Activated naive CD4-positive, alpha-beta T cell treated with anti-CD3 and anti-CD28 coated beads for 36 hours (primary cell): ENCODE data around the gene ITGB4. TPM values are rescaled to one million over a fixed set of nuclear protein-coding genes. Genes with fewer than 3 reads are reported as not detected.
A peak's percentile ranks its signal among the peaks of the same experiment; 100 is the strongest.

Experiments
- CTCF ChIA-PET: fragments of 350-600 bp; sonication (Branson Sonifier 250); formaldehyde crosslinking; loops from one replicate; lab custom pipeline; 2021; ENCODE audit warnings: antibody characterized with exemption; lab: Charles Lee
- DNase-seq: peaks from one replicate; pipeline ENCODE4 v3.0.0-alpha.2; 2020
- H3K27ac Mint-ChIP-seq: one replicate; pipeline ENCODE4 v1.8.0; 2021; ENCODE audit warnings: mild to moderate bottlenecking, mixed read lengths
- H3K27me3 Mint-ChIP-seq: one replicate; pipeline ENCODE4 v1.8.0; 2021; ENCODE audit warnings: low read depth, mixed read lengths
- H3K36me3 Mint-ChIP-seq: one replicate; pipeline ENCODE4 v1.8.0; 2021; ENCODE audit warnings: low read depth, mixed read lengths
- H3K4me1 Mint-ChIP-seq: one replicate; pipeline ENCODE4 v1.8.0; 2021; ENCODE audit warnings: low read depth, mixed read lengths
- H3K4me3 Mint-ChIP-seq: one replicate; pipeline ENCODE4 v1.8.0; 2021; ENCODE audit warnings: mild to moderate bottlenecking, moderate library complexity, mixed read lengths
- H3K9me3 Mint-ChIP-seq: one replicate; pipeline ENCODE4 v1.8.0; 2021; ENCODE audit warnings: mixed read lengths
- intact Hi-C: fragments of 100-400 bp; cut with micrococcal nuclease; formaldehyde crosslinking; loops from one replicate; pipeline ENCODE4 v1.15.1; 2023
- total RNA-seq, 2 experiments: library from RNA; stranded (reverse); gene quantifications; one replicate each; pipeline ENCODE4 v1.2.3, GENCODE V29; 2021

The ITGB4 gene
- total RNA-seq, 2 experiments from 2014 or later = 0.83 to 1.0 TPM

- intact Hi-C loops = loop anchor here (1.0 to 10.0 kb wide), 6 partner anchors 83 to 323 kb away; partner anchors contain the start of genes CASKIN2, CDK3, MYO15B and RECQL5
- H3K9me3 Mint-ChIP-seq = no peaks in the 10 kb centered on the region
- CTCF ChIA-PET = interaction anchor here (0.6 to 8.6 kb wide), 38 partner anchors 9 to 1458 kb away, joined by 3 to 166 read pairs (median 4); partner anchors contain the start of genes GALK1, MYO15B and SMIM5
- no peaks in the 10 kb centered on the region for H3K36me3 Mint-ChIP-seq
- peak; percentile 92 for DNase-seq
- H3K27me3 Mint-ChIP-seq = no peaks in the 10 kb centered on the region
- H3K4me1 Mint-ChIP-seq = peaks cover 14% of the 10 kb centered on the region
- H3K27ac Mint-ChIP-seq = peak overlapping the region; percentile 18
- H3K4me3 Mint-ChIP-seq = no peak overlapping the region
These were observed 28.5 kb downstream of the ITGB4 start for GRCh38 chr17:75749545-75750389.

- H3K4me3 Mint-ChIP-seq = no peak overlapping the region
- no peak for DNase-seq
- H3K27me3 Mint-ChIP-seq = no peaks in the 10 kb centered on the region
- no peaks in the 10 kb centered on the region for H3K36me3 Mint-ChIP-seq
- peaks cover 17% of the 10 kb centered on the region for H3K4me1 Mint-ChIP-seq
- no peaks in the 10 kb centered on the region for H3K9me3 Mint-ChIP-seq
- H3K27ac Mint-ChIP-seq = no peak overlapping the region
- CTCF ChIA-PET = interaction anchor here (0.5 to 8.6 kb wide), 23 partner anchors 8 to 326 kb away, joined by 3 to 166 read pairs (median 4); partner anchors contain the start of genes GALK1, ITGB4 and SMIM5
- intact Hi-C loops = loop anchor here (1.0 to 10.0 kb wide), 5 partner anchors 150 to 325 kb away; partner anchors contain the start of genes CASKIN2, CDK3, MYO15B and TSEN54
These were observed 29.6 kb downstream of the ITGB4 start for GRCh38 chr17:75750661-75751423.

- no peak for DNase-seq
- Mint-ChIP-seq H3K9me3 (no peaks in the 10 kb centered on the region), H3K36me3 (no peaks in the 10 kb centered on the region), H3K27ac (no peak overlapping the region), H3K4me1 (peaks cover 17% of the 10 kb centered on the region), H3K4me3 (no peak overlapping the region), H3K27me3 (no peaks in the 10 kb centered on the region)
- intact Hi-C loops = loop anchor here (5.0 to 10.0 kb wide), 3 partner anchors 165 to 253 kb away; partner anchors contain the start of genes CASKIN2, CDK3, MYO15B and TSEN54
- CTCF ChIA-PET = interaction anchor here (0.6 to 8.6 kb wide), 13 partner anchors 12 to 151 kb away, joined by 3 to 166 read pairs (median 13); partner anchors contain the start of genes GALK1 and SMIM5
These were observed 30.6 kb downstream of the ITGB4 start for GRCh38 chr17:75751676-75752404.

GRCh38 chr17:75752405-75752709 is 31.1 kb downstream of the ITGB4 start:
- Mint-ChIP-seq H3K27ac (no peak overlapping the region), H3K4me3 (no peak overlapping the region), H3K9me3 (no peaks in the 10 kb centered on the region), H3K27me3 (no peaks in the 10 kb centered on the region), H3K4me1 (peaks cover 17% of the 10 kb centered on the region), H3K36me3 (no peaks in the 10 kb centered on the region)
- intact Hi-C loops = loop anchor here (5.0 to 10.0 kb wide), 3 partner anchors 165 to 252 kb away; partner anchors contain the start of genes CASKIN2, CDK3, MYO15B and TSEN54
- DNase-seq = no peak
- CTCF ChIA-PET = interaction anchor here (1.3 to 8.6 kb wide), 10 partner anchors 12 to 122 kb away, joined by 4 to 127 read pairs (median 12); partner anchors contain the start of genes GALK1 and SMIM5

- no peak for DNase-seq
- no peak overlapping the region for H3K27ac Mint-ChIP-seq
- CTCF ChIA-PET = interaction anchor here (0.7 to 8.6 kb wide), 39 partner anchors 11 to 324 kb away, joined by 3 to 127 read pairs (median 4); partner anchors contain the start of genes GALK1, RECQL5 and SMIM5
- peak overlapping the region; percentile 36 for H3K4me3 Mint-ChIP-seq
- intact Hi-C loops = loop anchor here (5.0 to 10.0 kb wide), 3 partner anchors 166 to 252 kb away; partner anchors contain the start of genes CASKIN2, CDK3, MYO15B and TSEN54
- H3K27me3 Mint-ChIP-seq = no peaks in the 10 kb centered on the region
- H3K4me1 Mint-ChIP-seq = peaks cover 14% of the 10 kb centered on the region
- no peaks in the 10 kb centered on the region for H3K36me3 Mint-ChIP-seq
- no peaks in the 10 kb centered on the region for H3K9me3 Mint-ChIP-seq
These were observed 31.7 kb downstream of the ITGB4 start for GRCh38 chr17:75752802-75753513.

- no peaks in the 10 kb centered on the region for H3K27me3 Mint-ChIP-seq
- no peaks in the 10 kb centered on the region for H3K9me3 Mint-ChIP-seq
- peak overlapping the region; percentile 36 for H3K4me3 Mint-ChIP-seq
These were observed 32.5 kb downstream of the ITGB4 start for GRCh38 chr17:75753514-75754377.

GRCh38 chr17:75754378-75755204 is 33.3 kb downstream of the ITGB4 start:
- intact Hi-C loops = loop anchor here (5.0 to 10.0 kb wide), 3 partner anchors 167 to 250 kb away; partner anchors contain the start of genes CASKIN2, CDK3, MYO15B and TSEN54
- Mint-ChIP-seq H3K9me3 (no peaks in the 10 kb centered on the region), H3K4me1 (peaks cover 13% of the 10 kb centered on the region), H3K4me3 (peak overlapping the region; percentile 13), H3K36me3 (peaks cover 1% of the 10 kb centered on the region), H3K27ac (peak overlapping the region; percentile 33), H3K27me3 (no peaks in the 10 kb centered on the region)
- CTCF ChIA-PET = interaction anchor here (1.3 to 8.6 kb wide), 8 partner anchors 10 to 121 kb away, joined by 5 to 76 read pairs (median 11); partner anchors contain the start of genes GALK1 and SMIM5
- DNase-seq = no peak

More at GRCh38 chr17:75753514-75754377, 32.5 kb downstream of the ITGB4 start:
- DNase-seq = peak; percentile 67
- intact Hi-C loops = loop anchor here (5.0 to 10.0 kb wide), 3 partner anchors 166 to 251 kb away; partner anchors contain the start of genes CASKIN2, CDK3, MYO15B and TSEN54
- CTCF ChIA-PET = interaction anchor here (0.5 to 8.6 kb wide), 41 partner anchors 10 to 573 kb away, joined by 3 to 127 read pairs (median 4); partner anchors contain the start of genes GALK1, RECQL5 and SMIM5
- Mint-ChIP-seq H3K27ac (no peak overlapping the region), H3K36me3 (no peaks in the 10 kb centered on the region), H3K4me1 (peaks cover 14% of the 10 kb centered on the region)

GRCh38 chr17:75755205-75755901 is 34.1 kb downstream of the ITGB4 start:
- H3K27me3 Mint-ChIP-seq = no peaks in the 10 kb centered on the region
- intact Hi-C loops = loop anchor here (10.0 kb wide), 1 partner anchor 249 kb away; the partner anchor contains the start of gene CDK3
- CTCF ChIA-PET = interaction anchor here (0.6 to 1.5 kb wide), 3 partner anchors 9 to 106 kb away, joined by 3 to 4 read pairs (median 3); no protein-coding TSS in a partner anchor
- peaks cover 7% of the 10 kb centered on the region for H3K4me1 Mint-ChIP-seq
- no peak overlapping the region for H3K4me3 Mint-ChIP-seq
- no peak overlapping the region for H3K27ac Mint-ChIP-seq
- DNase-seq = no peak
- H3K36me3 Mint-ChIP-seq = peaks cover 1% of the 10 kb centered on the region
- H3K9me3 Mint-ChIP-seq = no peaks in the 10 kb centered on the region

GRCh38 chr17:75755990-75756389 is 34.7 kb downstream of the ITGB4 start:
- no peak for DNase-seq
- Mint-ChIP-seq H3K36me3 (peaks cover 1% of the 10 kb centered on the region), H3K27me3 (no peaks in the 10 kb centered on the region), H3K9me3 (no peaks in the 10 kb centered on the region), H3K4me1 (peaks cover 7% of the 10 kb centered on the region), H3K4me3 (no peak overlapping the region), H3K27ac (no peak overlapping the region)
- intact Hi-C loops = loop anchor here (10.0 kb wide), 1 partner anchor 249 kb away; the partner anchor contains the start of gene CDK3
- CTCF ChIA-PET = interaction anchor here (0.8 to 1.5 kb wide), 3 partner anchors 8 to 106 kb away, joined by 3 to 4 read pairs (median 3); no protein-coding TSS in a partner anchor
